Neural cell (in vitro differentiated cells): ENCODE results near the gene MMP28. TPM values are rescaled to one million over a fixed set of nuclear protein-coding genes. Genes with fewer than 3 reads are reported as not detected.

Experiments used
- H2AFZ ChIP-seq: fragments of 200-600, 300-800 bp; sonication (generic), shearing (Covaris generic); 2 replicates; pipeline ENCODE4 v1.6.0; 2014; ENCODE audit warnings: low read depth, mild to moderate bottlenecking, antibody characterized with exemption, low read length, moderate library complexity
- H3F3A ChIP-seq: fragments of 200-600 bp; shearing (Covaris generic); 2 replicates; pipeline ENCODE4 v1.6.1; 2016; ENCODE audit warnings: mild to moderate bottlenecking, moderate library complexity, mixed read lengths, antibody characterized with exemption, low read length; ENCODE audit not compliant: insufficient read depth, poor library complexity, severe bottlenecking
- H3K27ac ChIP-seq: fragments of 200-600, 300-800 bp; sonication (generic), shearing (Covaris generic); 2 replicates; pipeline ENCODE4 v1.5.1; 2014; ENCODE audit warnings: mild to moderate bottlenecking, low read length, moderate library complexity
- H3K27me3 ChIP-seq: fragments of 300-800, 200-600 bp; sonication (generic), shearing (Covaris generic); 2 replicates; pipeline ENCODE4 v1.6.0; 2014; ENCODE audit warnings: mild to moderate bottlenecking, low read depth, low read length, moderate library complexity; ENCODE audit not compliant: insufficient read depth
- H3K36me3 ChIP-seq: fragments of 300-800, 200-600 bp; sonication (generic), shearing (Covaris generic); 2 replicates; pipeline ENCODE4 v1.5.1; 2014; ENCODE audit warnings: mild to moderate bottlenecking, antibody characterized with exemption, low read length, moderate library complexity; ENCODE audit not compliant: insufficient read depth
- H3K4me2 ChIP-seq: fragments of 300-800, 200-600 bp; sonication (generic), shearing (Covaris generic); 2 replicates; pipeline ENCODE4 v1.6.0; 2014; ENCODE audit warnings: mild to moderate bottlenecking, low read length
- H3K4me3 ChIP-seq: fragments of 300-800, 200-600 bp; sonication (generic), shearing (Covaris generic); 2 replicates; pipeline ENCODE4 v1.5.1; 2014; ENCODE audit warnings: mild to moderate bottlenecking, low read length, moderate library complexity
- H3K79me2 ChIP-seq: fragments of 200-600 bp; shearing (Covaris generic); replicated peaks from 2 replicates; pipeline ENCODE4 v1.6.0; 2014; ENCODE audit warnings: mild to moderate bottlenecking, low read length, moderate library complexity; ENCODE audit not compliant: insufficient read depth
- H3K9ac ChIP-seq: fragments of 300-800, 200-600 bp; sonication (generic), shearing (Covaris generic); 2 replicates; pipeline ENCODE4 v1.6.1; 2016; ENCODE audit warnings: mild to moderate bottlenecking, low read length, mixed read lengths
- H3K9me2 ChIP-seq: fragments of 200-600 bp; shearing (Covaris generic); 2 replicates; pipeline ENCODE4 v1.6.1; 2016; ENCODE audit warnings: mild to moderate bottlenecking, low read length, mixed read lengths; ENCODE audit not compliant: insufficient read depth
- H3K9me3 ChIP-seq: fragments of 200-600, 300-800 bp; sonication (generic), shearing (Covaris generic); 2 replicates; pipeline ENCODE4 v1.6.1; 2016; ENCODE audit warnings: mild to moderate bottlenecking, mixed run types, low read length, moderate library complexity, mixed read lengths
- H4K20me1 ChIP-seq: fragments of 200-600 bp; shearing (Covaris generic); 2 replicates; pipeline ENCODE4 v1.6.1; 2016; ENCODE audit warnings: mild to moderate bottlenecking, mixed run types; ENCODE audit not compliant: insufficient read depth
- CTCF ChIP-seq: fragments of 450-650 bp; IDR thresholded peaks from 2 replicates; pipeline ENCODE4 v1.5.1; 2014; ENCODE audit warnings: antibody characterized with exemption, mild to moderate bottlenecking, moderate library complexity; ENCODE audit not compliant: poor library complexity, severe bottlenecking
- EP300 ChIP-seq: fragments of 450-650 bp; conservative IDR thresholded peaks from 2 replicates; pipeline ENCODE4 v1.6.1; 2014; ENCODE audit warnings: antibody characterized with exemption, mild to moderate bottlenecking, moderate library complexity; ENCODE audit not compliant: poor library complexity, severe bottlenecking
- EZH2 ChIP-seq: fragments of 200-600, 300-800 bp; shearing (Covaris generic), sonication (generic); IDR thresholded peaks from 2 replicates; pipeline ENCODE4 v1.6.1; 2014; ENCODE audit warnings: antibody characterized with exemption, low read length, borderline replicate concordance, mild to moderate bottlenecking; ENCODE audit not compliant: insufficient read depth, poor library complexity, severe bottlenecking
- MXI1 ChIP-seq: fragments of 450-650 bp; conservative IDR thresholded peaks from 2 replicates; pipeline ENCODE4 v1.6.1; 2014; ENCODE audit warnings: antibody characterized with exemption, mild to moderate bottlenecking; ENCODE audit not compliant: poor library complexity, severe bottlenecking
- POLR2AphosphoS5 ChIP-seq: IDR thresholded peaks from 2 replicates; pipeline ENCODE4 v1.6.1; 2012
- RAD21 ChIP-seq: fragments of 450-650 bp; conservative IDR thresholded peaks from 2 replicates; pipeline ENCODE4 v1.6.1; 2014; ENCODE audit warnings: antibody characterized with exemption, mild to moderate bottlenecking, moderate library complexity
- REST ChIP-seq: IDR thresholded peaks from 2 replicates; pipeline ENCODE4 v1.6.1; 2012; ENCODE audit warnings: borderline replicate concordance
- SMC3 ChIP-seq: fragments of 450-650 bp; conservative IDR thresholded peaks from 2 replicates; pipeline ENCODE4 v1.6.1; 2014; ENCODE audit warnings: antibody characterized with exemption, mild to moderate bottlenecking, moderate library complexity; ENCODE audit not compliant: poor library complexity
- TAF1 ChIP-seq: IDR thresholded peaks from 2 replicates; pipeline ENCODE4 v1.6.1; 2012; ENCODE audit warnings: low read depth
- polyA plus RNA-seq: library from polyadenylated mRNA; depleted of rRNA; stranded (reverse); fragments of >200 nt; gene quantifications from 2 replicates; pipeline ENCODE4 v1.2.3, GENCODE V29; 2014

MMP28 gene
- polyA plus RNA-seq, 1 donor from 2014 or later = 0.31 TPM

- H3K27ac ChIP-seq = no peak overlapping the region
- H3K79me2 ChIP-seq = no peaks in the 10 kb centered on the region
- H3K9me3 ChIP-seq = no peaks in the 10 kb centered on the region
- TF ChIP-seq RAD21 (no peak), REST (no peak), TAF1 (no peak), SMC3 (no peak), EP300 (no peak), EZH2 (no peak), POLR2AphosphoS5 (no peak), MXI1 (no peak), CTCF (no peak)
- no peaks in the 10 kb centered on the region for H3F3A ChIP-seq
- H3K9ac ChIP-seq = no peak overlapping the region
- H3K27me3 ChIP-seq = no peaks in the 10 kb centered on the region
- no peak overlapping the region for H3K4me2 ChIP-seq
- no peaks in the 10 kb centered on the region for H3K9me2 ChIP-seq
- H3K4me3 ChIP-seq = no peak overlapping the region
- no peaks in the 10 kb centered on the region for H4K20me1 ChIP-seq
- H3K36me3 ChIP-seq = no peaks in the 10 kb centered on the region
- H2AFZ ChIP-seq = no peak overlapping the region
Observed at GRCh38 chr17:35727635-35728034, 67.8 kb downstream of the MMP28 start.

- no peak for TF ChIP-seq EP300
- TF ChIP-seq TAF1 = no peak
- no peak for TF ChIP-seq RAD21
- TF ChIP-seq EZH2 = no peak
- no peak for TF ChIP-seq REST
- TF ChIP-seq SMC3 = no peak
- no peak for TF ChIP-seq POLR2AphosphoS5
- TF ChIP-seq CTCF = no peak
- TF ChIP-seq MXI1 = no peak
- Histone ChIP-seq H3K4me2 (no peak overlapping the region), H3K27ac (no peak overlapping the region)
Observed at GRCh38 chr17:35726953-35727460, 68.4 kb downstream of the MMP28 start.

More at GRCh38 chr17:35726953-35727460, 68.4 kb downstream of the MMP28 start:
- Histone ChIP-seq H3K9me2 (no peaks in the 10 kb centered on the region), H4K20me1 (no peaks in the 10 kb centered on the region), H3K9me3 (no peaks in the 10 kb centered on the region), H3K4me3 (no peak overlapping the region), H2AFZ (no peak overlapping the region), H3K27me3 (no peaks in the 10 kb centered on the region), H3K36me3 (no peaks in the 10 kb centered on the region), H3F3A (no peaks in the 10 kb centered on the region), H3K9ac (no peak overlapping the region), H3K79me2 (no peaks in the 10 kb centered on the region)
